Neutrophil (primary cell): ENCODE measurements around the gene VHLL.

ENCODE experiments used
- H3K27ac ChIP-seq: fragments of 200-600 bp; sonication (generic); 2 replicates; pipeline ENCODE4 v1.5.1; 2016; ENCODE audit warnings: mild to moderate bottlenecking, moderate library complexity
- H3K27me3 ChIP-seq: fragments of 200-600 bp; sonication (generic); 2 replicates; pipeline ENCODE4 v1.6.0; 2016; ENCODE audit warnings: mild to moderate bottlenecking
- H3K36me3 ChIP-seq: fragments of 200-600 bp; sonication (generic); 2 replicates; pipeline ENCODE4 v1.5.1; 2017
- H3K4me1 ChIP-seq, 2 experiments: fragments of 200-600 bp in 1 of 2; sonication (generic) in 1 of 2; 1 replicate in 1 of 2; 2 replicates in 1 of 2; pipeline versions ENCODE4 v1.5.1 to v1.6.1; 2013 to 2016; ENCODE audit warnings: low read depth in 1 of 2, low read length in 1 of 2, mild to moderate bottlenecking in 1 of 2, moderate library complexity in 1 of 2; ENCODE audit not compliant: control insufficient read depth in 1 of 2, insufficient read depth in 1 of 2
- H3K4me3 ChIP-seq, 2 experiments: fragments of 200-600 bp in 1 of 2; sonication (generic) in 1 of 2; 1 replicate in 1 of 2; 2 replicates in 1 of 2; pipeline ENCODE4 v1.5.1; 2013 to 2016; ENCODE audit warnings: low read depth in 1 of 2, low read length in 1 of 2, mild to moderate bottlenecking in 1 of 2, moderate library complexity in 1 of 2
- H3K9me3 ChIP-seq: fragments of 200-600 bp; sonication (generic); 2 replicates; pipeline ENCODE4 v1.5.1; 2016
- CTCF ChIP-seq: fragments of 200-600 bp; sonication (generic); IDR thresholded peaks from 2 replicates; pipeline ENCODE4 v1.5.1; 2016; ENCODE audit warnings: antibody characterized with exemption

VHLL gene

GRCh38 chr1:156286061-156286460 lies 13.0 kb downstream of the VHLL start:
- no peak overlapping the region for H3K27ac ChIP-seq
- no peaks in the 10 kb centered on the region for H3K9me3 ChIP-seq
- peaks cover 36% of the 10 kb centered on the region for H3K36me3 ChIP-seq
- H3K4me1 ChIP-seq = peaks cover 41 to 45% of the 10 kb centered on the region in 2 experiments
- H3K27me3 ChIP-seq = no peaks in the 10 kb centered on the region
- no peak overlapping the region for H3K4me3 ChIP-seq
- no peak for TF ChIP-seq CTCF

- no peaks in the 10 kb centered on the region for H3K27me3 ChIP-seq
- H3K27ac ChIP-seq = peak overlapping the region; percentile 61
- H3K4me1 ChIP-seq = peaks cover 45 to 48% of the 10 kb centered on the region in 2 experiments
- H3K4me3 ChIP-seq = no peak overlapping the region
- H3K9me3 ChIP-seq = no peaks in the 10 kb centered on the region
- TF ChIP-seq CTCF = no peak
- H3K36me3 ChIP-seq = peaks cover 35% of the 10 kb centered on the region
These were observed 13.7 kb downstream of the VHLL start for GRCh38 chr1:156285437-156285836.

GRCh38 chr1:156284757-156285156 lies 14.3 kb downstream of the VHLL start:
- H3K4me3 ChIP-seq = no peak overlapping the region

GRCh38 chr1:156284112-156284511 lies 15.0 kb downstream of the VHLL start, which contains the start of gene TMEM79:
TMEM79 (plus strand) TSS chr1:156284325; CDS start chr1:156285227, 902 bp downstream.
- peak within 1 kb of the TSS; percentile 90 to 92 for H3K4me3 ChIP-seq
- no peaks in the 10 kb centered on the region for H3K27me3 ChIP-seq
- peaks cover 57 to 61% of the 10 kb centered on the region in 2 experiments for H3K4me1 ChIP-seq
- no peak for TF ChIP-seq CTCF
- H3K27ac ChIP-seq = peak within 1 kb of the TSS; percentile 94
- H3K9me3 ChIP-seq = no peaks in the 10 kb centered on the region
- H3K36me3 ChIP-seq = peaks cover 30% of the 10 kb centered on the region

More at GRCh38 chr1:156284757-156285156, 14.3 kb downstream of the VHLL start:
- no peak for TF ChIP-seq CTCF
- peak overlapping the region; percentile 61 for H3K27ac ChIP-seq
- peaks cover 52 to 55% of the 10 kb centered on the region in 2 experiments for H3K4me1 ChIP-seq
- no peaks in the 10 kb centered on the region for H3K9me3 ChIP-seq
- no peaks in the 10 kb centered on the region for H3K27me3 ChIP-seq
- H3K36me3 ChIP-seq = peaks cover 32% of the 10 kb centered on the region

- Histone ChIP-seq H3K27ac (peak overlapping the region; percentile 94), H3K9me3 (no peaks in the 10 kb centered on the region), H3K36me3 (peaks cover 30% of the 10 kb centered on the region), H3K27me3 (no peaks in the 10 kb centered on the region), H3K4me1 (peaks cover 63 to 67% of the 10 kb centered on the region in 2 experiments), H3K4me3 (peak overlapping the region; percentile 90 to 92)
- TF ChIP-seq CTCF = no peak
These were observed 15.6 kb downstream of the VHLL start for GRCh38 chr1:156283521-156283920.
